SK-N-SH treated with all-trans-retinoic acid at 6 μM for 48 hours (cell line): ENCODE measurements around the gene ZNF202.

ENCODE experiments used
- ESRRG ChIP-seq: fragments of 250-450 bp; sonication (Bioruptor Pico); IDR thresholded peaks from 2 replicates; pipeline ENCODE4 v1.6.1; 2021; ENCODE audit warnings: mild to moderate bottlenecking
- GLIS3 ChIP-seq: fragments of 250-450 bp; sonication (Bioruptor Pico); IDR thresholded peaks from 2 replicates; pipeline ENCODE4 v1.5.0; 2020; ENCODE audit warnings: mild to moderate bottlenecking, moderate library complexity
- ISL1 ChIP-seq: fragments of 250-450 bp; sonication (Bioruptor Pico); IDR thresholded peaks from 2 replicates; pipeline ENCODE4 v2.1.2; 2022; ENCODE audit warnings: mild to moderate bottlenecking, moderate library complexity
- ZC3H10 ChIP-seq: fragments of 250-450 bp; sonication (Bioruptor Pico); IDR thresholded peaks from 2 replicates; pipeline ENCODE4 v1.5.1; 2021; ENCODE audit warnings: mild to moderate bottlenecking, moderate library complexity
- ZFP3 ChIP-seq: fragments of 250-450 bp; sonication (Bioruptor Pico); IDR thresholded peaks from 2 replicates; pipeline ENCODE4 v1.5.0; 2020; ENCODE audit warnings: mild to moderate bottlenecking, moderate library complexity
- TF ChIP-seq, protein P1 (sequence below): fragments of 250-450 bp; sonication (Bioruptor Pico); IDR thresholded peaks from 2 replicates; pipeline ENCODE4 v1.8.0; 2020; ENCODE audit warnings: mild to moderate bottlenecking, moderate library complexity, borderline replicate concordance

DNA sequence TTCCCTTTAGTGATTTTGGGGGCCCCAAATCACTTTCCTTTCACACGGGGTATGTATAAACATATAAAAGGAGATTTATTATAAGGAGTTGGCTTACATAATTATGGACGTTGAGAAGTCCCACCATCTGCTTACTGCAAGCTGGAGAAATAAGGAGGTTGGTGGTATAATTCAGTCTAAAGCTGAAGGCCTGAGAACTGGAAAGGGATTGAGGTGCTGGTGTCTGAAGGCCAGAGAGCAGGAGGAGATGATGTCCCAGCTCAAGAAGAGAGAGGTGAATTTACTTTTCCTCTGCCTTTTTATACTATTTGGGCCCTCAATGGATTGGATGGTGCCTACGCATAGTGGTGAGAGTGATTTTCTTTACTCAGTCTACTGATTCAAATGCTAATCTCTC lies 1.3 kb upstream of the ZNF202 start:
- no peak for TF ChIP-seq ISL1 (CRISPR knock-in tag)
- TF ChIP-seq ESRRG (CRISPR knock-in tag) = no peak
- TF ChIP-seq, protein P1, sequence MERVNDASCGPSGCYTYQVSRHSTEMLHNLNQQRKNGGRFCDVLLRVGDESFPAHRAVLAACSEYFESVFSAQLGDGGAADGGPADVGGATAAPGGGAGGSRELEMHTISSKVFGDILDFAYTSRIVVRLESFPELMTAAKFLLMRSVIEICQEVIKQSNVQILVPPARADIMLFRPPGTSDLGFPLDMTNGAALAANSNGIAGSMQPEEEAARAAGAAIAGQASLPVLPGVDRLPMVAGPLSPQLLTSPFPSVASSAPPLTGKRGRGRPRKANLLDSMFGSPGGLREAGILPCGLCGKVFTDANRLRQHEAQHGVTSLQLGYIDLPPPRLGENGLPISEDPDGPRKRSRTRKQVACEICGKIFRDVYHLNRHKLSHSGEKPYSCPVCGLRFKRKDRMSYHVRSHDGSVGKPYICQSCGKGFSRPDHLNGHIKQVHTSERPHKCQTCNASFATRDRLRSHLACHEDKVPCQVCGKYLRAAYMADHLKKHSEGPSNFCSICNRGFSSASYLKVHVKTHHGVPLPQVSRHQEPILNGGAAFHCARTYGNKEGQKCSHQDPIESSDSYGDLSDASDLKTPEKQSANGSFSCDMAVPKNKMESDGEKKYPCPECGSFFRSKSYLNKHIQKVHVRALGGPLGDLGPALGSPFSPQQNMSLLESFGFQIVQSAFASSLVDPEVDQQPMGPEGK (CRISPR knock-in tag) = no peak
- no peak for TF ChIP-seq ZFP3 (CRISPR knock-in tag)
- no peak for TF ChIP-seq ZC3H10 (CRISPR knock-in tag)
- no peak for TF ChIP-seq GLIS3 (CRISPR knock-in tag)
